ENCODE measurements around the gene RAD51B.

Gene RAD51B

GRCh38 chr14:68594737-68595380 is 775.3 kb downstream of the RAD51B start:
- no peak for DNase-seq

- DNase-seq: no peak
Observed at GRCh38 chr14:68596211-68596610, 776.6 kb downstream of the RAD51B start.

- no peak for DNase-seq
Observed at GRCh38 chr14:68596701-68597100, 777.1 kb downstream of the RAD51B start.

DNA sequence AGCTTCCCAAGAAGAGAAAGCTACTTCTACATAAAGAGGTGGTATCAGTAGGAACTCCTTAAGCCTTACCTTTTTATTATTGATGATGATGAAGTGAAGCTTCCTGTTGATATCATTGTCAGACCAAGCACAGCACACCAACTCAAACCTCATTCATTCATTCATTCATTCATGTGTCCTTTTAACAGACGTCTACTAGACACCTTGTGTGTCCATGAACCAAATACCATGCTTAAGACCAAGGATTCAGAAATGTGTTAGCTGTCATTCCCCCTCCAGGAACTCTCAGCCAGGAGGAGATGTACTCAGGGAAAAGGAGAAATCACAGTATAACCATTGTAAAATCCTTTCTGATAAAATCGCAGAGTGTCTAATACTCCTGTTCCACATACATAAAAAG is 778.5 kb downstream of the RAD51B start:
- no peak for DNase-seq

- no peak for DNase-seq
Observed at GRCh38 chr14:68598621-68599447, 779.3 kb downstream of the RAD51B start.

DNA sequence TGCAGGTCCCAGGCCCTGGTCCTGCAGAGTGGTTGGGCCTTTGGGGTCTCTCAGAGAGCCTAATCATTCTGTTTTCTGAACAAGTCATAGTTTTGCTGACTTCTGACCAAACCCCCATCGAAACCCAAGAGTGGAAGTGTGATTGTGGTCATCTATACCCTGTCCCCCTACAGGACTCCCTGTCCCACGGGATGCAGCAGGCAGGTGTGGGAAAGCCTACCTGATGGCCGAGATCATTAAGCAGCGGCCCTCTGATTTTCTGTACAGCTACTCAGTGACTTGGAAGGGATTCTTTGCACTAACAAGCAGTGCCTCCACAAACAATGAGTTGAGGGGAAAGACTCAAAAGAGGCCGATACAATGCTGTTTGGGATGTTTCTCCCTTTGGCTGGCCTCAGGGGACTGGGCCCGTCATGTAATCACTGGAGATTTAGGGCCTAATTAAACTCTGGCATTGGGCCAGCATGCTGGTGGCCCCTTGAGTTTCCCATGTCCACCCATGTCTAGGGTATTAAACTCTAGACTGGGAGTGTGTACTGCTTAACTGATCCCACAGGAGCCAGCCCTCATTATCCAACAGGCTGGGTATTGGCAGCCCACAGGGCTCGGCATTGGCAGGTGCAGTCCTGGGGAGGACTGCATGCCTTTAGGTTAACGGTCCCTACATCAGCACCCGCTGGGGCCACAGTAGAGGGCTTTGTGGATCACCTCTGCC is 780.5 kb downstream of the RAD51B start:
- DNase-seq: no peak

- no peak for DNase-seq
Observed at GRCh38 chr14:68602507-68602906, 782.9 kb downstream of the RAD51B start.

- no peak for DNase-seq
Observed at GRCh38 chr14:68603533-68604360, 784.2 kb downstream of the RAD51B start.

DNA sequence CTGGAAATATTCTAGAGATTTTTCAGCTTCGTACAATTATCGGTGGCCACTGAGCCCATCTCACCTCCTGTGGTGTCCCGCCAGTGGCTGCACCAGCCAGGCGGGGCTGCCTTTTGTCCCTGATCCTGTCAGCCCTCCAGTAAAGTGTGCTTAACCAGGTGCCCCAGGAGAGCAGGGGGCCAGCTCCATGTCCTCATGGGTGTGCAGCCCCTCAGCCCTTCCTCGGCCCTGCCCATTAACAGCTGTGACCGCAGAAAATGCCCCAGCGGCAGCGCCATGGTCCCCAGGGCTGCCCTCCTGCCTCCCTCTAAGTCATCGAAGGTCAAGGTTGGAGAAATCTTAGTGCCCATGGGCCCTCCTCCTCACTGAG is 784.8 kb downstream of the RAD51B start:
- no peak for DNase-seq

DNA sequence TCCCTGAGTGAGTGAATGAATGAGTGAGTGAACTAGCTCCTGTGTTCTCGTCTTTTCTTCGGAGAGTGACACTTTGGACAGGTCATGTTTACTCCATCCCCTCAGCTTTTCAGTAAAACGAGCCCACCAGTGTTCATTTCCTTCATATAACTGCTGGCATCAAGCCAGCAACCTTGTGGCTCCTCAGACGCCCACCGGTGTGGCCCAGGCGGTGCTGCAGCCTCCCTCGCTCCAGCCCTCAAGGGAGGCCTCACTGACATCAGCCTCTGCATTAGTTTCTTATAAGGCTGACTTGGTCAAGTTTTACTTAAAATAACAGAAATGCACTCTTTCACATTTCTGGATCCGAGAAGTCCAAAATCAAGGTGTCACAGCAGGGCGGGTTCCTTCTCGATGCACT is 785.2 kb downstream of the RAD51B start:
- no peak for DNase-seq

DNA sequence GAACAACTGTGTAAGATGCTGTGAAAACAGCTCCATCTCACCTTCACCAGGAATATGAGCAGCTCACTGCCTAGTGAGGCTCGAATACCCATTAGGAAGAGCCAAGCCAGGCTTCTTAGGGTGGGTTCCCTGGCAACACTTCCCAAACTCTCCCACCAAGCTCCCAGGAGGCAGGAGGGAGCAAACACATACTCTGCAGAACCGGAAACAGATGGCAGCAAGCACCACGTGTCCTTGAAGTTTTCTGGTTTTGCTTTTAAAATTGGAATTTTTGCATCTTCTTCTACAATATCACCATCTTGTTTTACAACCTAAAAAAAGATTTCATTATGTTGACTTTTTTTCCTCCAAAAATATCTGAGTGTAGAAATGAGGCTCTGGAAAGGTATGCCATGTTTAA is 786.6 kb downstream of the RAD51B start:
- DNase-seq: no peak

- DNase-seq: no peak
Observed at GRCh38 chr14:68606644-68607043, 787.1 kb downstream of the RAD51B start.

- no peak for DNase-seq
Observed at GRCh38 chr14:68607081-68607866, 787.7 kb downstream of the RAD51B start.

GRCh38 chr14:68607867-68608573 is 788.4 kb downstream of the RAD51B start:
- DNase-seq: no peak

- no peak for DNase-seq
Observed at GRCh38 chr14:68608574-68608962, 789.0 kb downstream of the RAD51B start.

DNA sequence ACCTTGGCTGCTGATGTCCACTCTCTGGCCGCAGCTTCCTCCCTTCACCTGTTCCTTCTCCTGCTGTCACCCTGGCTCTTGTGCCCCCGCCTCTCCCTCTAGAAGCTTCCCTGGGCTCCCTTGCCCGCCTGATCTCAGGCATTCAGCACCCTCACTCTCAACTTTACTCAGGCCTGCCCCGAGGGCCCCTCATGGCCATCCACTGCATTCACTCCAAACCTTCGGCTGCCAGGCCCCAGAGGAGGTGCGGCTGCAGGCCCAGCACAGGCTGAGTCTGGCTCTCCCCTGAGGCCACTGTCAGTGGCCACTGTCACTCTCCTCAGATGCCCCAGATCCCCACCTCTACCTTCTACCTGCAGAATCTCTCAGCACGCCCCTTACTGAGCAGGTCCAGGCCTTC is 789.4 kb downstream of the RAD51B start:
- DNase-seq: no peak

DNA sequence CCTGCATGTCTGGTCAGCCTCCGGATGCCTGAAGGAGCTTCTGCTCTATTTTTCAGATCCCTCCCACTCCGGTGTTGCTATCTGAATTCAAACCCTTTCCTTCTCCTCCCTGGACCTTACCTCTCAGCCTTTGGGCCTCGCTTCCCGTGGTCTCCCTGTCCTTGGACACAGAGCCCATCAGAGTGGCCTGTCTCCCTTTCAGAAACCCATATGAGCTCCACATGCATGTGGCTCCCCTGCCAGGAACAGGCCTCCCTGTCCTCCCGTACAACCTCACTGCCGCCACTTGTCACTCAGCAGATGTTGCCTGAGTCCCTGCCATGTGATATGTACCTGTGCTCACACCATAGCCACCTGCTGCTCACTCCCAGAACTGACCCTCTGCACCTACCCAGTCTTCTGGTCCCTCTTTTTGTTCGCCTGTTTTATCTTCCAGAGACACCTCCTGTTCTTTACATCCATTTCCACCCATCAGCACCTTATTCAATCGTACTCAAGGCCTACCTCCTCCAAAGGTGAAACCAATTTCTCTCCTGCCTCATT is 790.7 kb downstream of the RAD51B start:
- DNase-seq: no peak

GRCh38 chr14:68611599-68611998 is 792.0 kb downstream of the RAD51B start:
- DNase-seq: no peak

DNA sequence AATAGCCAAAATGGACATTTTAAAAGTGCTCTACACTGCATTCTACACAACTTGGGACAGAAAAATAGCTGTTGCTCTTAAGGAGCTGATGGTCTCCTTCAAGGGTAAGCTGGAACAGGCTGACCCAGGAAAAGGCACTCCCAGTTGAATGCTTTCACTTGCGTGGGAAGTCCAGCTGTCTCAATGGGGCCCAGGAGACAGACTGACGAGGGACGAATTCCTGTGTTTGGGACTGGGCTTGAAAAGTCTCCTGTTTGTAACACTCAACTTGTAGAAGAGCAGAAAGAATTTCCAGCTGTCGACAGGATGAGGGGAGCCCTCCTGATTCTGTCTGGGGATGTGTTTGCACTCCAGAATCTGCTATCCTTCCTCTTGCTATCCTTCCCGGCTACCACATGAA is 792.5 kb downstream of the RAD51B start:
- DNase-seq: no peak

GRCh38 chr14:68616221-68616902 is 796.8 kb downstream of the RAD51B start:
- DNase-seq: no peak

Measured in NCI-H2107 (cell line).